Fibroblast of pulmonary artery (primary cell): ENCODE results near the gene METTL25B.
A peak's percentile ranks its signal among the peaks of the same experiment; 100 is the strongest.

Source experiments
- DNase-seq: peaks from one replicate; pipeline ENCODE4 v3.0.0-alpha.2; 2010; ENCODE audit warnings: low read depth
- H3K4me3 ChIP-seq: replicated peaks from 2 replicates; pipeline ENCODE4 v1.5.1; 2011; ENCODE audit warnings: low read depth, mild to moderate bottlenecking, control low read depth, low read length, moderate library complexity
- TF ChIP-seq, protein P1 (sequence below): IDR thresholded peaks from 2 replicates; pipeline ENCODE4 v1.5.1; 2011; ENCODE audit warnings: mild to moderate bottlenecking, control low read depth, low read length, inconsistent platforms; ENCODE audit errors: missing control alignments

The METTL25B gene

DNA sequence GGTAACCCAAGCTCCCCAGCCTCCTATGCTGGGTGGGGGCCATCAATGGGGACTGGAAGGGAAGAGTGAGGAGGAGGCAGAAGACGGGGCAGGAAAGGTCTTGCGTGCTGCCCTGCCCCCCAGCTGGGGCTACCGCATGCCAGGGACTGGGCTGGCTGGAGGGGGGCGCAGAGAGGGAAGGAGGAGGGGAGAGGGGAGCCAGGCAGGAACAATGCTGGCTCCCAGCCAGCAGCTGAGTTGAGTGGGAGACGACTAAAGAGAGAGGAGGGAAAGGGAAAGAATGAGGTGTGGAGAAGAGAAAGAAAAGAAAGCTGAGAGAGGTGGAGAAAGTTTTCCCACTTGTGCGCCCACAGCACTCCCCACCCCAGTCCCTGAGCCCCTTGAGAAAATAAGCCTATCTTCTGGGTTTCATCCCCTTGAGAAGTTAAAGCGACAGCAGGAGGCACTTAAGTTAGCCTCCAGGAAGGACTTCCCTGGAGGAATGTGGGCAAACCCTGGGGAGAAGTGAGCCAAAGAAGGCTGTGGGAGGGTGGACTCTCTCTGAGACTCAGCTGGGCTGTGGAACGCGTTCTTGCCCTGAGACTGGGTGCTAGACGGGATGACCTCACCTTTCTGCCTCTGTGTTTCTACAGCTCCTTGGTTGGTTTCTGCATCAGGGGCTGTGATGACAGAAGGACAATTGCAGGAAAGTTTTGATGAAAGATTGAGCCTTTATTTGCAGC is 38.2 kb upstream of the METTL25B start:
- H3K4me3 ChIP-seq: peak overlapping the region; percentile 0
- TF ChIP-seq, protein P1, sequence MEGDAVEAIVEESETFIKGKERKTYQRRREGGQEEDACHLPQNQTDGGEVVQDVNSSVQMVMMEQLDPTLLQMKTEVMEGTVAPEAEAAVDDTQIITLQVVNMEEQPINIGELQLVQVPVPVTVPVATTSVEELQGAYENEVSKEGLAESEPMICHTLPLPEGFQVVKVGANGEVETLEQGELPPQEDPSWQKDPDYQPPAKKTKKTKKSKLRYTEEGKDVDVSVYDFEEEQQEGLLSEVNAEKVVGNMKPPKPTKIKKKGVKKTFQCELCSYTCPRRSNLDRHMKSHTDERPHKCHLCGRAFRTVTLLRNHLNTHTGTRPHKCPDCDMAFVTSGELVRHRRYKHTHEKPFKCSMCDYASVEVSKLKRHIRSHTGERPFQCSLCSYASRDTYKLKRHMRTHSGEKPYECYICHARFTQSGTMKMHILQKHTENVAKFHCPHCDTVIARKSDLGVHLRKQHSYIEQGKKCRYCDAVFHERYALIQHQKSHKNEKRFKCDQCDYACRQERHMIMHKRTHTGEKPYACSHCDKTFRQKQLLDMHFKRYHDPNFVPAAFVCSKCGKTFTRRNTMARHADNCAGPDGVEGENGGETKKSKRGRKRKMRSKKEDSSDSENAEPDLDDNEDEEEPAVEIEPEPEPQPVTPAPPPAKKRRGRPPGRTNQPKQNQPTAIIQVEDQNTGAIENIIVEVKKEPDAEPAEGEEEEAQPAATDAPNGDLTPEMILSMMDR: no peak
- DNase-seq: peak; percentile 53

DNA sequence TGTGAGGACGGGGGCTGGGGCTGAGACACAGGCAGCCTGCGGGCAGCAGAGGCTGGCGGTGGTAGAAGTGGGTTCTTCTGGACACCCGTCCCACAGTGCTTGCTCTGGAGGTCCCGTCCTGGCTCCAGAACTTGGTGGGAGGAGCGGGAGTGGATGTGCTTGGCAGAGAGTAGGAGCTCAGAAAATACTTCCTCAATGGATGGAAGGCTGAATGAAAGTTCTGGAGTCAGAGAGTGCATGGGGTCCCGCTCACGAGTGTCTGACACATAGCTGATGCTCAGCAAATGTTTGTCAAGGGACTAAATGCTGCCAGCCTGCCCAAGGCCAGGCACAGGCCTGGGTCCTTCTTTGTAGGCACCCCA is 37.6 kb upstream of the METTL25B start:
- DNase-seq: no peak
- TF ChIP-seq, protein P1: no peak
- no peak overlapping the region for H3K4me3 ChIP-seq

DNA sequence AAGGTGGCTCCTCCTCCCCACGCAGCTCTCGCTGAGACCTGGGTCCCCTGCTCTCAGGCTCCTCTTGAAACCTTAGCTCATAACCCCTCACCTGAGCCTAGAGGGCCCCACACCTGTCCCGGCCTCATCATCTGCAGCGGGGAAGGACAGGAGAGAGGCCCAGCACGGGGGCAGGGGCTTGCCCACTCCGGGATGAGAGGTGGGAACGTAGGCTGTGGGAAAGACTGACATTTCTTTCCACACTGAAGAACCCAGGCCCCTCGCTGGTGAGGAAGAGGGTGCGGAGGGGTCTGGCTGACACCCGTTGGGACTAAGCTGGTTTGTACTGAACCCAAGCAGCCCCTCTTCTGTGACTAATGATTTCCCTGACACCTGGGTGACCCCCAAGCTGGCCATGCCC is 37.1 kb upstream of the METTL25B start:
- no peak overlapping the region for H3K4me3 ChIP-seq
- TF ChIP-seq, protein P1: no peak
- no peak for DNase-seq

DNA sequence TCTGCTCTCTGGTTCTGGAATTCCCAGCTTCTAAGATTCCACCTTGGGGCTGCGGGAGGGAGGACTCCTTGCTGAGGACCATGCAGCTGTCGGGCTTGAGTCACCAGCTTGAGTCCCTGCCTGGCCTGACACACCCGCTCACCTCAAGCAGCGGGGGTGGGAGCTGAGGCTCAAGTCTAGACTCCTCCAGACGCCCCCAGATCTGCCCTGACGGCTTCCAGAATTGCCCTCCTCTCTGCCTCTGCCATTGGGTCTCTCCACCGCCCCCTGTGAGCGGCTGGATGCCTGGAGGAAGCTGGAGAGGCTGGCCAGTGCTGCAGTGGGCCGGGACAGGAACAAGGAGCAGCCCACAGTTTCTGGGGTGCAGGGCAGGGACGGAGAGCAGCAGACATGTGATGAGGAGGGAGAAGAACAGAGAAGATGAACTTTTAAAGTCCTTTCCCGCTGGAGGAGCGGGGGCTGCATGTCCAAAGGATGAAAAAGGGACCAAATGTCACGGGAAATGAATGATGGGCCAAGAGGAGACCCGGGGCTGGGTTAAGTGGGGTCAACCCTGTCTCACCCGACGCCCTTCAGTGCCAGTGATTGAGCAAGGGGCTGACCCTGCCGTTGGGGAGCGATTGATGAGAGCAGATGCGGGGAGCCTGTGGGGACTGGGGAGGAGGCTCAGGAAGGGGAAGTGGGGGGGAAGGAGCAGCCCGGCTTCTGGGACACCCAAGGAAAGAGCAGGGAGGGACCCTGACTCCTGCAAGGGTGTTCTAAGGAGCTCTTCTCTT is 36.4 kb upstream of the METTL25B start:
- H3K4me3 ChIP-seq: no peak overlapping the region
- TF ChIP-seq, protein P1: peak; percentile 25
- DNase-seq: no peak

DNA sequence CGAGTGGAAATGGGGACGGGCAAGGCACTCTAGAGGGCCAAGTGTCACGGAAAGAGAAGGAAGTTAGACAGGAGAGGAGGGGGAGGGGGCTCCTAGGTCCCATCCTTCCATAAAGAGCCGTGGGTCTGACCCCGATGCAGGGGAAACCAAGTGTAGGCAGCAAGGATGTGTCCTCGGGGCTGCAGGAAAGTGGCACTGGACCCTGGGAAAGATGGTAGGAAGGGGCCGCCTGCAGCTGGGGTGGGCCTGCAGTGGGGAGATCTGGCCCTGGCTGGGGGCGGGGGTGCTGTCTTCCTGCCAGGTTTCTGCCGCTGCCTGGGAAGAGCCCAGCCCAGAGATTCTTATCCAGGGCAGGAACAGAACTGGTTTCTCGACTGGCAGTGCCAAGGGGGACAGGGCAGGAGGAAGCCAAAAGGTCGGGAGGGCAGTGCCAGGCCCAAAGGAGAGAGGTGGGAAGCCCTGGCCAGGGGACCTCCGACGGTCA is 35.8 kb upstream of the METTL25B start:
- TF ChIP-seq, protein P1: no peak
- H3K4me3 ChIP-seq: no peak overlapping the region
- DNase-seq: no peak

DNA sequence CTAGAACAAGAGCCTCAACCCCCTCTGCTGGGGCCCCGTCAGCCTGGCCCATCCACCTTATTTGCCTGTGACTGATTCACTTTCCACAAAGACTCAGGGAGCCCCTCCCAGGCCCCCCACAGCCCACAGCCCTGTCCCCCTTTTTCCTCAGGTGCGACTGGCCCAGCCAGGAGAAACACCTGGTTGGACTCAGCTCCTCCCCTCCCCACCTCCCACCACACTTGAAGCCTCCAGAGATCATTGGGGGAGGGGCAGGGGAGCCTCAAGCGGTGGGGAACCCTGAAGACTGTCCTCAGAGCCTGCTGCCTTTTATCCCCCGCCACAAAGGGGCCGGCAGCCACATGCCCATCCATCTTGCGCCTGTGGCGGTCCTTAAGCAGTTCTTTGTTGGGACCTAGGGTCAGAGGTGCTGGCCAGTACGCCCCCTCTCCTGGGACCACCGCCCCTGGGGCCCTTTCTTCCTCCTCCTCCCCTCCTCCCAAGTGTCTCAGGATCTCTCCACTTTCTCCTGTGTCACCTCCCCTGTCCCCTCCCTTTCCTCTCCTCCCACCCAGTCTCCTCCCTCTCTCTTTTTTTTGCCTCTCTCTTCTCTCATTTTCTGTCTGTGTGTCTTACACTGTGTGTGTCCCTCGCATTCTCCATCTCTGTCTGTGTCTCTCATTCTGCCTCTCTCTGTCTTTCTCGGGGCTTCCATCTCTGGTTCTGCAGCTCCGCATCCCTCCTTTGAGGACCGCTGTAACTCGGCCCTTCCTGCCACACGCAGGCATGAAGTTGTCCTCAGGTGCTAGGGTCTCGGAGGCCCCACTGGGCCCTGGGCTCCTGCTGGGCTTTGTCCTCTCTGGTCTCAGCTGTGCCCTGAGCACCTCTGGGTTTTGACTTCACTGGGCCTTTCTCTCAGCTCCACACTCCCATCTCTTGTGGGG is 35.1 kb upstream of the METTL25B start:
- TF ChIP-seq, protein P1: no peak
- no peak for DNase-seq
- no peak overlapping the region for H3K4me3 ChIP-seq
